Ovary (tissue), 3 donors: ENCODE results near the gene RBM4B.

Experiments
- CTCF ChIP-seq, 3 donors: fragments of 450-650 bp in 2 of 3; fragments of 200-600 bp in 1 of 3; IDR thresholded peaks; one replicate each; pipeline versions ENCODE4 v1.5.1 to v1.8.0; 2016 to 2022; ENCODE audit warnings: antibody characterized with exemption in 3 of 3, mild to moderate bottlenecking in 1 of 3
- POLR2A ChIP-seq: fragments of 450-650 bp; IDR thresholded peaks from one replicate; pipeline ENCODE4 v1.6.1; 2017; ENCODE audit warnings: antibody characterized with exemption, mild to moderate bottlenecking, moderate library complexity
- donor health status: DM: no; HTN: no; CAD: no.

GRCh38 chr11:66701432-66702240 lies 23.9 kb upstream of the RBM4B start:
- TF ChIP-seq CTCF (IDR thresholded peaks at IDR 0.05) (no peak), POLR2A (no peak)
